GM13977 (cell line): ENCODE measurements around the gene EPHA2.

Experiments used
- DNase-seq: peaks from one replicate; pipeline ENCODE4 v3.0.0; 2012; ENCODE audit warnings: low spot score
- in situ Hi-C: fragments of 300-500 bp; cut with MboI; formaldehyde crosslinking; loops from one replicate; pipeline ENCODE4 v1.12.0; 2022; ENCODE audit warnings: low sequenced_read_pairs, low pct_unique_long_range_greater_than_20kb, mixed read lengths, inconsistent platforms; ENCODE audit not compliant: unreplicated experiment
- TF ChIP-seq, protein P1 (sequence below): IDR thresholded peaks from 2 replicates; pipeline ENCODE4 v1.5.1; 2012; ENCODE audit warnings: mild to moderate bottlenecking, control low read depth; ENCODE audit not compliant: insufficient read depth; ENCODE audit errors: extremely low read depth, missing control alignments

EPHA2 gene

DNA sequence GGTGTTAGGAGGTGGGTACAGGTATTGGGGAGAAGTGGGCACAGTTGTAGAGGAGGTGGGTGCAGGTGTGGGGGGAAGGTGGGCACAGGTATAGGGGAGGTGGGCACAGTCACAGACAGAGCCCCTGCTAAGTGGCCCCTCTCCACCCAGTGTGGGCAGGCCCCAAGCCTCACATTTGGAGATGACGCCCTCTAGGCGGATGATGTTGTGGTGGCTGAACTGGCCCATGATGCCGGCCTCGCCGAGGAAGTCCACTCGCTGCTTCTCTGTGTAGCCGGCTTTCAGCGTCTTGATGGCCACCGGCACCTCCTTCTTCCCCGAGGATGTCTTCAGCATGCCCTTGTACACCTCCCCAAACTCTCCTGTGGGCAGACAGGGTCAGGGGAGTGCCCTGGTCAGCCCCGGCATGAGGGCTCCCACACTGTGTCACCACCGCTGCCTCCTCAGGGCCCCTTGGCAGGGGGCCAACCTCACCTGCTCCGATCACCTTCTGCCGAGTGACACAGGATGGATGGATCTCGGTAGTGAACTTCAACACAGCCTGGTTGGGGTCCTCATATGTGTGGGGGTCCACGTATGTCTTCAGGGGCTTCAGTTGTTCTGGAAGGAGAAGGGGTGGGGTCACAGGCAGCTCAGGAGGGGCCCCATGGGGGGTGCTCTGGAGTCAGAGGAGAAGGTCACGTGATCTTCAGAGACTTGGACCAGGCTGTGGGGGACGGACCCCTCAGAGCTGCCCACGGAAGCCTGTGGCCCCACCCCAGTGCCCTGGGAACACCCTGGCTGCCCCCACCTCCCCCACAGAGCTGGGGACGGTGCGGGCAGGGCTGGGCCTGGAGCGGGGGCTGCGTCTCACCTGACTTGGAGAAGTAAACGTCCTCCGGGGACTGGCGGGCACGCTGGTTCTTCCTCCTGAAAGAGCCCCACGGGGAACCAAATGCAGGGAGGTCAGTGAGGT lies 22.6 kb downstream of the EPHA2 start:
- no peak for DNase-seq
- in situ Hi-C loops: no loop called here
- TF ChIP-seq, protein P1, sequence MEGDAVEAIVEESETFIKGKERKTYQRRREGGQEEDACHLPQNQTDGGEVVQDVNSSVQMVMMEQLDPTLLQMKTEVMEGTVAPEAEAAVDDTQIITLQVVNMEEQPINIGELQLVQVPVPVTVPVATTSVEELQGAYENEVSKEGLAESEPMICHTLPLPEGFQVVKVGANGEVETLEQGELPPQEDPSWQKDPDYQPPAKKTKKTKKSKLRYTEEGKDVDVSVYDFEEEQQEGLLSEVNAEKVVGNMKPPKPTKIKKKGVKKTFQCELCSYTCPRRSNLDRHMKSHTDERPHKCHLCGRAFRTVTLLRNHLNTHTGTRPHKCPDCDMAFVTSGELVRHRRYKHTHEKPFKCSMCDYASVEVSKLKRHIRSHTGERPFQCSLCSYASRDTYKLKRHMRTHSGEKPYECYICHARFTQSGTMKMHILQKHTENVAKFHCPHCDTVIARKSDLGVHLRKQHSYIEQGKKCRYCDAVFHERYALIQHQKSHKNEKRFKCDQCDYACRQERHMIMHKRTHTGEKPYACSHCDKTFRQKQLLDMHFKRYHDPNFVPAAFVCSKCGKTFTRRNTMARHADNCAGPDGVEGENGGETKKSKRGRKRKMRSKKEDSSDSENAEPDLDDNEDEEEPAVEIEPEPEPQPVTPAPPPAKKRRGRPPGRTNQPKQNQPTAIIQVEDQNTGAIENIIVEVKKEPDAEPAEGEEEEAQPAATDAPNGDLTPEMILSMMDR: no peak

DNA sequence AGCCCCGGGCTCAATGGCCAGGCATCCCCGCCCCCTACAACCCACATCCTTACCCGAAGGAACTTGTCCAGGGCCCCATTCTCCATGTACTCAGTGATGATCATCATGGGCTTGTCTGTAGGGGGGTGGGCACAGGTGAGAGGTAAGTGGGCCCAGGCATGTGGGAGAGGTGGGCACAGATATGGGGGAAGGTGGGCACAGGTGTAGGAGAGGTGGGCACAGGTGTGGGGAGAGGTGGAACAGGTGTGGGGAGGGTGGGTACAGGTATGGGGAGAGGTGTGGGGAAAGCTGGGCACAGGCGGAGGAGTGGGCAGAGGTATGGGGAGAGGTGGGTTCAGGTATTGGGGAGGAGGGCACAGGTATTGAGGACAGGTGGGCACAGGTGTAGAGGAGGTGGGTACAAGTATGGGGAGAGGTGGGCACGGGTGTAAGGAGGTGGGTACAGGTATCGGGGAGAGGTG lies 23.5 kb downstream of the EPHA2 start:
- TF ChIP-seq, protein P1: no peak
- no peak for DNase-seq
- in situ Hi-C loops: no loop called here

DNA sequence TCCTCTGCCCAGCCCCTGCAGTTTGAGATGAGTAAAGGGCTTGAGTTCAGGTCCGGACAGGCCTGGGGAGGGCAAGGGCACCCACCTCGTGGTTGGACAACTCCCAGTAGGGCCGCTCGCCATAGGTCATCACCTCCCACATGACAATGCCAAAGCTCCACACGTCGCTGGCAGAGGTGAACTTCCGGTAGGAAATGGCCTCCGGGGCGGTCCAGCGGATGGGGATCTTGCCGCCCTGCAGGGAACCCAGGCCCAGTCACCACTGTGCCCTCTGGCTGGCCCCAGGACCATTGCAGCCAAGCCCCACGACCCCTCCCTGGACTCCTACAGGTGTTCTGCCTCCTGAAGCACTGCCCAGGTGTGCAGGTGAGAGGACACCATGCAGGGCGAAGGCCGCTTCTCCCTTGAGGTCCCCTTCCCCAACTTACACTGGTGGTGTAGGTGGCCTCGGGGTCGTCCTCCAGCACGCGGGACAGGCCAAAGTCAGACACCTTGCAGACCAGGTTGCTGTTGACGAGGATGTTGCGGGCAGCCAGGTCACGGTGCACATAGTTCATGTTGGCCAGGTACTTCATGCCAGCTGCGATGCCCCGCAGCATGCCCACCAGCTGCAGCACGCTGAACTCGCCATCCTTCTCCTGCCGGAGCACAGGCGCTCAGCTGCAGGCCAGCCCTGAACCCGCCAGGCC lies 24.1 kb downstream of the EPHA2 start:
- TF ChIP-seq, protein P1: no peak
- DNase-seq: no peak
- in situ Hi-C loops: no loop called here

DNA sequence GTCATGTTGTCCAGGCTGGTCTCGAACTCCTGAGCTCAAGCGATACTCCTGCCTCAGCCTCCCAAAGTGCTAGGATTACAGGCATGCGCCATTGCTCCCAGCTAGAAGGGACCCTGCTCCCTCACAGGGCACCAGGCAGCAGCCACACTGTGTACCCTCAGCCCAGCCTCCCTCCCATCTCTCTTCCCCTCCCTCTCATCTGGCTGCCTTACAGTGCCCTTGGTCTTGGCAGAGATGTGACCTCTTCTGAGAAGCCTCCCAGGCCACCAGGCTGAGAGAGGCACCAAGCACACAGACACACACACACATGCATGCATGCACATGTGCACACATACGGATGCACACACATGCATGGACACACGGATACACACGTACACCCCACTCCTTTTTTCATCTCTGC lies 25.0 kb downstream of the EPHA2 start:
- TF ChIP-seq, protein P1: no peak
- in situ Hi-C loops: no loop called here
- no peak for DNase-seq

DNA sequence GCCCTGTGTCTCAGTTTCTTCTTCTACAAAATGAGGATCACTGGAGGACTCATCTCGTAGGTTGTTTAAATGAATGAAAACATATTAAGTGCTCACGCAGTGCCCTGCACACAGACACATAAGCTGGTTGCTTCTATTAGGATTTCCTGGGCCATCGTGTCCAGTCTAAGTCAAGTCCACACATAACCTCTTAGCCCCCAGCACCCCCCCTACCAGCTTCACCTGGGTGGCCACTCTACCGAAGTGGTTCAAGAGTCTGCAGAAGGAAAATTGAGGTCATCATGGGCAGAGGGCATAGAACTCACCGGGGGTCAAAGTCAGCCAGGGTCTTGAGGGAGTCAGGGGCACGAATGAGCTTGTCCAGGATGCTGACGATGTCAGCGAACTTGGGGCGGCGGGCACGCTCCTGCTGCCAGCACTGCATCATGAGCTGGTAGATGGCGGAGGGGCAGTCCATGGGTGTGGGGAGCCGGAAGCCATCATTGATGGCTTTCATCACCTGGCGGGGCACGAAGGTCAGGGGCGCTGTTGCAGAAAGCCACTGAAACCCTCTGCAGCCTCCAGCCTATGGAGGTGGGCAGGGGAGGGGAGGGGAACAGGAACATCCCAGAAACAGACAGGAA lies 25.8 kb downstream of the EPHA2 start:
- TF ChIP-seq, protein P1: no peak
- in situ Hi-C loops: no loop called here
- DNase-seq: no peak

DNA sequence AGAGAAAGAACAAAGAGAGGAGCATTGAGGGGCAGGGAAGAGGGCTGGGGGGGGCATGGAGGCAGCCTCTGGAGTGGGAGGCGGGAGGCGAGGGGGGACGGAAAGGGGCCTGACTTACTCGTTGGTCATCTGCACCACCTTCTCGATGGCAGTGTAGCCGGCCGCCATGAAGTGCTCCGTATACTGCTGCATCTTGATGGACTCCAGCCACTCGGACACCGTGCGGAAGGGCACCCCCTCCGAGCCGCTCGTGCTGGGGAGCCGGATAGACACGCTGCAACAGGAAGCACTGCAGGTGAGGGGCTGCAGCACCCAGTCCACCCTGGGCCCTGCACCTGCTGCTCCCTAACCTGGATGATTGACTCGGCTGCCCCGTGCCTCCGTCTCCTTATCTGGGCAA lies 26.6 kb downstream of the EPHA2 start:
- no peak for DNase-seq
- in situ Hi-C loops: no loop called here
- TF ChIP-seq, protein P1: no peak
